Loucy (cell line): ENCODE measurements around the gene MBNL3.

ENCODE experiments used
- H2AFZ ChIP-seq: fragments of 200-600 bp; sonication (generic); 2 replicates; pipeline ENCODE4 v1.6.0; 2016; ENCODE audit warnings: antibody characterized with exemption, mild to moderate bottlenecking, low read length, moderate library complexity
- H3F3A ChIP-seq: fragments of 200-600 bp; 2 replicates; pipeline ENCODE4 v1.6.0; 2016; ENCODE audit warnings: antibody characterized with exemption, low read depth, mild to moderate bottlenecking
- H3K27me3 ChIP-seq: fragments of 200-600 bp; sonication (generic); 2 replicates; pipeline ENCODE4 v1.6.1; 2014; ENCODE audit warnings: low read length, mild to moderate bottlenecking; ENCODE audit not compliant: insufficient read depth, poor library complexity, severe bottlenecking
- H3K36me3 ChIP-seq: fragments of 200-600 bp; sonication (generic); 2 replicates; pipeline ENCODE4 v1.6.1; 2016; ENCODE audit warnings: low read length; ENCODE audit not compliant: insufficient read depth
- H3K4me1 ChIP-seq: fragments of 200-600 bp; sonication (generic); 2 replicates; pipeline ENCODE4 v1.5.1; 2014; ENCODE audit warnings: low read length, mild to moderate bottlenecking; ENCODE audit not compliant: insufficient read depth, poor library complexity, severe bottlenecking
- H3K4me2 ChIP-seq: fragments of 200-600 bp; sonication (generic); 2 replicates; pipeline ENCODE4 v1.6.0; 2014; ENCODE audit warnings: antibody characterized with exemption, low read length, low read depth, mild to moderate bottlenecking; ENCODE audit not compliant: poor library complexity, severe bottlenecking
- H3K4me3 ChIP-seq: fragments of 200-600 bp; sonication (generic); 2 replicates; pipeline ENCODE4 v1.5.1; 2014; ENCODE audit warnings: low read length, mild to moderate bottlenecking, mixed read lengths; ENCODE audit not compliant: poor library complexity, severe bottlenecking
- H3K79me2 ChIP-seq: fragments of 200-600 bp; sonication (generic); 2 replicates; pipeline ENCODE4 v1.6.1; 2014; ENCODE audit warnings: low read length; ENCODE audit not compliant: insufficient read depth
- H3K9ac ChIP-seq: fragments of 200-600 bp; sonication (generic); 2 replicates; pipeline ENCODE4 v1.6.0; 2014; ENCODE audit warnings: mild to moderate bottlenecking, low read depth, low read length, moderate library complexity; ENCODE audit not compliant: poor library complexity, severe bottlenecking
- H3K9me2 ChIP-seq: fragments of 200-600 bp; sonication (generic); replicated peaks from 2 replicates; pipeline ENCODE4 v1.6.1; 2016; ENCODE audit warnings: low read depth, low read length, mixed read lengths
- H3K9me3 ChIP-seq: fragments of 200-600 bp; sonication (generic); 2 replicates; pipeline ENCODE4 v1.6.1; 2014; ENCODE audit warnings: mild to moderate bottlenecking, antibody characterized with exemption, low read length, low read depth; ENCODE audit not compliant: insufficient read depth
- H4K20me1 ChIP-seq: fragments of 200-600 bp; sonication (generic); 2 replicates; pipeline ENCODE4 v1.6.0; 2014; ENCODE audit warnings: antibody characterized with exemption, low read length, mild to moderate bottlenecking; ENCODE audit not compliant: insufficient read depth, poor library complexity, severe bottlenecking
- CTCF ChIP-seq: fragments of 200-600 bp; sonication (generic); conservative IDR thresholded peaks from 2 replicates; pipeline ENCODE4 v1.5.1; 2014; ENCODE audit warnings: mild to moderate bottlenecking, antibody characterized with exemption, low read length
- EZH2phosphoT487 ChIP-seq: fragments of 200-600 bp; IDR thresholded peaks from 2 replicates; pipeline ENCODE4 v1.6.1; 2018; ENCODE audit warnings: antibody characterized with exemption, mild to moderate bottlenecking, moderate library complexity, borderline replicate concordance

MBNL3 gene

GRCh38 chrX:132467989-132468388 is 20.8 kb downstream of the MBNL3 start:
- Histone ChIP-seq H4K20me1 (no peaks in the 10 kb centered on the region), H3K4me2 (no peak overlapping the region), H3F3A (no peaks in the 10 kb centered on the region), H3K9me3 (no peaks in the 10 kb centered on the region), H3K9ac (no peak overlapping the region), H3K79me2 (no peaks in the 10 kb centered on the region), H3K4me3 (no peak overlapping the region), H2AFZ (no peak overlapping the region), H3K36me3 (no peaks in the 10 kb centered on the region), H3K4me1 (no peaks in the 10 kb centered on the region), H3K9me2 (no peaks in the 10 kb centered on the region), H3K27me3 (no peaks in the 10 kb centered on the region)
- no peak for TF ChIP-seq CTCF
- TF ChIP-seq EZH2phosphoT487, result no peak

GRCh38 chrX:132467026-132467425 is 21.8 kb downstream of the MBNL3 start:
- H3K27me3 ChIP-seq, result no peaks in the 10 kb centered on the region
- H2AFZ ChIP-seq, result no peak overlapping the region
- no peaks in the 10 kb centered on the region for H3K9me2 ChIP-seq
- H3F3A ChIP-seq, result no peaks in the 10 kb centered on the region
- no peaks in the 10 kb centered on the region for H4K20me1 ChIP-seq
- no peaks in the 10 kb centered on the region for H3K36me3 ChIP-seq
- TF ChIP-seq CTCF (no peak), EZH2phosphoT487 (no peak)
- H3K4me3 ChIP-seq, result no peak overlapping the region
- H3K9ac ChIP-seq, result no peak overlapping the region
- H3K4me1 ChIP-seq, result no peaks in the 10 kb centered on the region
- no peaks in the 10 kb centered on the region for H3K9me3 ChIP-seq
- H3K79me2 ChIP-seq, result no peaks in the 10 kb centered on the region
- no peak overlapping the region for H3K4me2 ChIP-seq

- Histone ChIP-seq H3K4me2 (no peak overlapping the region), H3K79me2 (no peaks in the 10 kb centered on the region), H3F3A (no peaks in the 10 kb centered on the region), H3K4me1 (no peaks in the 10 kb centered on the region), H3K9me2 (no peaks in the 10 kb centered on the region), H4K20me1 (no peaks in the 10 kb centered on the region), H3K9me3 (no peaks in the 10 kb centered on the region), H3K9ac (no peak overlapping the region), H3K27me3 (no peaks in the 10 kb centered on the region), H3K36me3 (no peaks in the 10 kb centered on the region), H3K4me3 (no peak overlapping the region), H2AFZ (no peak overlapping the region)
- no peak for TF ChIP-seq EZH2phosphoT487
- peak; percentile 56 for TF ChIP-seq CTCF
These were observed 25.4 kb downstream of the MBNL3 start for GRCh38 chrX:132463411-132463810.
